Activated T-cell treated with anti-CD3 and anti-CD28 coated beads, Interleukin-2, amount 50 U/mL, for 4 hours (primary cell): Measurements from ENCODE around the gene SEMA3C. TPM values are rescaled to one million over a fixed set of nuclear protein-coding genes. Genes with fewer than 3 reads are reported as not detected.

ENCODE experiments used
- ATAC-seq, 2 donors: fragments of 200-7000 bp; cut with Tn5 transposase; one replicate each; pipeline ENCODE4 v1.10.0; 2021
- DNase-seq: peaks from one replicate; pipeline ENCODE4 v3.0.0-alpha.2; 2020
- H3K27me3 Mint-ChIP-seq: one replicate; pipeline ENCODE4 v1.8.0; 2021; ENCODE audit warnings: low read depth, mixed read lengths
- H3K36me3 Mint-ChIP-seq: one replicate; pipeline ENCODE4 v1.8.0; 2022; ENCODE audit warnings: mixed read lengths; ENCODE audit not compliant: insufficient read depth
- H3K4me1 Mint-ChIP-seq: one replicate; pipeline ENCODE4 v1.8.0; 2021; ENCODE audit warnings: low read depth, mixed read lengths
- H3K4me3 Mint-ChIP-seq: one replicate; pipeline ENCODE4 v1.8.0; 2021; ENCODE audit warnings: mild to moderate bottlenecking, moderate library complexity, mixed read lengths
- H3K9me3 Mint-ChIP-seq: one replicate; pipeline ENCODE4 v1.8.0; 2021; ENCODE audit warnings: mixed read lengths
- total RNA-seq, 3 donors: library from RNA; stranded (reverse); gene quantifications; one replicate each; pipeline ENCODE4 v1.2.1, GENCODE V29; 2021

The SEMA3C gene
- total RNA-seq, 3 donors from 2014 or later = 0.11 to 0.16 (median 0.13) TPM

GRCh38 chr7:80771523-80771922 is 147.3 kb downstream of the SEMA3C start:
- H3K36me3 Mint-ChIP-seq = no peaks in the 10 kb centered on the region
- DNase-seq (no peak), ATAC-seq (no peak)
- H3K4me1 Mint-ChIP-seq = no peaks in the 10 kb centered on the region
- no peaks in the 10 kb centered on the region for H3K27me3 Mint-ChIP-seq
- peaks cover 4% of the 10 kb centered on the region for H3K9me3 Mint-ChIP-seq
- no peak overlapping the region for H3K4me3 Mint-ChIP-seq

- Mint-ChIP-seq H3K9me3 (peaks cover 4% of the 10 kb centered on the region), H3K27me3 (no peaks in the 10 kb centered on the region), H3K4me1 (no peaks in the 10 kb centered on the region), H3K36me3 (no peaks in the 10 kb centered on the region), H3K4me3 (no peak overlapping the region)
- DNase-seq (no peak), ATAC-seq (no peak)
These were observed 148.2 kb downstream of the SEMA3C start for GRCh38 chr7:80770675-80771081.

- H3K4me1 Mint-ChIP-seq = no peaks in the 10 kb centered on the region
- peaks cover 4% of the 10 kb centered on the region for H3K9me3 Mint-ChIP-seq
- no peaks in the 10 kb centered on the region for H3K36me3 Mint-ChIP-seq
- H3K27me3 Mint-ChIP-seq = no peaks in the 10 kb centered on the region
- ATAC-seq = no peak
- no peak for DNase-seq
- H3K4me3 Mint-ChIP-seq = no peak overlapping the region
These were observed 148.8 kb downstream of the SEMA3C start for GRCh38 chr7:80770061-80770460.

GRCh38 chr7:80768756-80769155 is 150.1 kb downstream of the SEMA3C start:
- no peak for DNase-seq
- Mint-ChIP-seq H3K9me3 (peaks cover 4% of the 10 kb centered on the region), H3K36me3 (no peaks in the 10 kb centered on the region), H3K27me3 (no peaks in the 10 kb centered on the region), H3K4me1 (no peaks in the 10 kb centered on the region), H3K4me3 (no peak overlapping the region)
- no peak for ATAC-seq

GRCh38 chr7:80767654-80768053 is 151.2 kb downstream of the SEMA3C start:
- ATAC-seq (no peak), DNase-seq (no peak)
- H3K9me3 Mint-ChIP-seq = peaks cover 2% of the 10 kb centered on the region
- no peak overlapping the region for H3K4me3 Mint-ChIP-seq
- H3K36me3 Mint-ChIP-seq = no peaks in the 10 kb centered on the region
- H3K4me1 Mint-ChIP-seq = no peaks in the 10 kb centered on the region
- no peaks in the 10 kb centered on the region for H3K27me3 Mint-ChIP-seq

GRCh38 chr7:80766724-80767123 is 152.1 kb downstream of the SEMA3C start:
- no peaks in the 10 kb centered on the region for H3K27me3 Mint-ChIP-seq
- DNase-seq (no peak), ATAC-seq (no peak)
- no peak overlapping the region for H3K4me3 Mint-ChIP-seq
- no peaks in the 10 kb centered on the region for H3K36me3 Mint-ChIP-seq
- H3K9me3 Mint-ChIP-seq = peaks cover 2% of the 10 kb centered on the region
- no peaks in the 10 kb centered on the region for H3K4me1 Mint-ChIP-seq

GRCh38 chr7:80764132-80764531 is 154.7 kb downstream of the SEMA3C start:
- no peak for DNase-seq
- no peak for ATAC-seq
- Mint-ChIP-seq H3K27me3 (no peaks in the 10 kb centered on the region), H3K9me3 (peaks cover 2% of the 10 kb centered on the region), H3K4me1 (no peaks in the 10 kb centered on the region), H3K4me3 (no peak overlapping the region), H3K36me3 (no peaks in the 10 kb centered on the region)

GRCh38 chr7:80763704-80764103 is 155.1 kb downstream of the SEMA3C start:
- no peak for ATAC-seq
- Mint-ChIP-seq H3K4me3 (no peak overlapping the region), H3K36me3 (no peaks in the 10 kb centered on the region), H3K27me3 (no peaks in the 10 kb centered on the region), H3K4me1 (no peaks in the 10 kb centered on the region), H3K9me3 (peaks cover 2% of the 10 kb centered on the region)
- no peak for DNase-seq

- DNase-seq = no peak
- Mint-ChIP-seq H3K36me3 (no peaks in the 10 kb centered on the region), H3K27me3 (no peaks in the 10 kb centered on the region), H3K4me1 (no peaks in the 10 kb centered on the region), H3K9me3 (peaks cover 2% of the 10 kb centered on the region), H3K4me3 (no peak overlapping the region)
- ATAC-seq = no peak
These were observed 155.6 kb downstream of the SEMA3C start for GRCh38 chr7:80763289-80763688.

- DNase-seq (no peak), ATAC-seq (no peak)
- H3K36me3 Mint-ChIP-seq = no peaks in the 10 kb centered on the region
- H3K4me3 Mint-ChIP-seq = no peak overlapping the region
- H3K4me1 Mint-ChIP-seq = no peaks in the 10 kb centered on the region
- no peaks in the 10 kb centered on the region for H3K27me3 Mint-ChIP-seq
- peaks cover 16% of the 10 kb centered on the region for H3K9me3 Mint-ChIP-seq
These were observed 158.6 kb downstream of the SEMA3C start for GRCh38 chr7:80760292-80760691.

- Mint-ChIP-seq H3K9me3 (peaks cover 18% of the 10 kb centered on the region), H3K36me3 (no peaks in the 10 kb centered on the region), H3K4me1 (no peaks in the 10 kb centered on the region), H3K4me3 (no peak overlapping the region), H3K27me3 (no peaks in the 10 kb centered on the region)
- ATAC-seq = no peak
- DNase-seq = no peak
These were observed 165.7 kb downstream of the SEMA3C start for GRCh38 chr7:80752954-80753690.

- ATAC-seq = no peak
- no peak for DNase-seq
- Mint-ChIP-seq H3K27me3 (no peaks in the 10 kb centered on the region), H3K9me3 (peaks cover 16% of the 10 kb centered on the region), H3K4me3 (no peak overlapping the region), H3K36me3 (no peaks in the 10 kb centered on the region), H3K4me1 (no peaks in the 10 kb centered on the region)
These were observed 169.6 kb downstream of the SEMA3C start for GRCh38 chr7:80749270-80749669.

- Mint-ChIP-seq H3K9me3 (peaks cover 16% of the 10 kb centered on the region), H3K4me1 (no peaks in the 10 kb centered on the region), H3K36me3 (no peaks in the 10 kb centered on the region), H3K4me3 (no peak overlapping the region), H3K27me3 (no peaks in the 10 kb centered on the region)
- DNase-seq (no peak), ATAC-seq (no peak)
These were observed 170.3 kb downstream of the SEMA3C start for GRCh38 chr7:80748363-80749042.

GRCh38 chr7:80740778-80741545 is 177.9 kb downstream of the SEMA3C start:
- no peaks in the 10 kb centered on the region for H3K27me3 Mint-ChIP-seq
- ATAC-seq (no peak), DNase-seq (no peak)
- H3K36me3 Mint-ChIP-seq = no peaks in the 10 kb centered on the region
- H3K9me3 Mint-ChIP-seq = peaks cover 16% of the 10 kb centered on the region
- H3K4me1 Mint-ChIP-seq = no peaks in the 10 kb centered on the region
- H3K4me3 Mint-ChIP-seq = no peak overlapping the region
